HAP-1 (cell line): ENCODE measurements around the gene IAH1.

Experiments used
- DNase-seq, 2 experiments: peaks; one replicate each; pipeline ENCODE4 v3.0.0-alpha.2; 2016 to 2020; ENCODE audit warnings: low spot score in 2 of 2
- H3K27me3 ChIP-seq: fragments of 250-450 bp; sonication (Bioruptor Pico); 2 replicates; pipeline ENCODE4 v1.5.1; 2020; ENCODE audit warnings: low read depth, mild to moderate bottlenecking, moderate library complexity
- H3K36me3 ChIP-seq: fragments of 250-450 bp; sonication (Bioruptor Pico); replicated peaks from 2 replicates; pipeline ENCODE4 v1.5.1; 2020; ENCODE audit warnings: mild to moderate bottlenecking
- H3K4me1 ChIP-seq: fragments of 250-450 bp; sonication (Bioruptor Pico); 2 replicates; pipeline ENCODE4 v1.5.1; 2020; ENCODE audit warnings: mild to moderate bottlenecking
- H3K4me3 ChIP-seq: fragments of 250-450 bp; sonication (Bioruptor Pico); 2 replicates; pipeline ENCODE4 v1.5.1; 2020; ENCODE audit warnings: mild to moderate bottlenecking, moderate library complexity
- H3K9me3 ChIP-seq: fragments of 250-450 bp; sonication (Bioruptor Pico); 2 replicates; pipeline ENCODE4 v1.5.1; 2020; ENCODE audit warnings: mild to moderate bottlenecking, moderate library complexity
- in situ Hi-C: fragments of 300-500 bp; cut with MboI; formaldehyde crosslinking; loops from 3 replicates; pipeline ENCODE4 v1.14.3; 2020; ENCODE audit warnings: low sequenced_read_pairs, inconsistent platforms, mixed read lengths

Gene IAH1

GRCh38 chr2:9474361-9475057 lies at the start of gene IAH1:
Gene IAH1 (plus strand): TSS chr2:9474551. CDS start chr2:9474567, 16 bp downstream.
- peak within 1 kb of the TSS; percentile 21 for H3K4me3 ChIP-seq
- peaks cover 4% of the 10 kb centered on the region for H3K4me1 ChIP-seq
- H3K9me3 ChIP-seq: no peaks in the 10 kb centered on the region
- peaks cover 20% of the 10 kb centered on the region for H3K36me3 ChIP-seq
- no peaks in the 10 kb centered on the region for H3K27me3 ChIP-seq
- in situ Hi-C loops: no loop called here
- DNase-seq: peak in 1 of 2 experiments; percentile 55

- Histone ChIP-seq H3K27me3 (no peaks in the 10 kb centered on the region), H3K9me3 (no peaks in the 10 kb centered on the region), H3K4me1 (peaks cover 6% of the 10 kb centered on the region), H3K4me3 (no peak overlapping the region), H3K36me3 (peaks cover 48% of the 10 kb centered on the region)
- in situ Hi-C loops: no loop called here
- DNase-seq: no peak
These were observed 45.3 kb upstream of the IAH1 start for GRCh38 chr2:9428965-9429577.

DNA sequence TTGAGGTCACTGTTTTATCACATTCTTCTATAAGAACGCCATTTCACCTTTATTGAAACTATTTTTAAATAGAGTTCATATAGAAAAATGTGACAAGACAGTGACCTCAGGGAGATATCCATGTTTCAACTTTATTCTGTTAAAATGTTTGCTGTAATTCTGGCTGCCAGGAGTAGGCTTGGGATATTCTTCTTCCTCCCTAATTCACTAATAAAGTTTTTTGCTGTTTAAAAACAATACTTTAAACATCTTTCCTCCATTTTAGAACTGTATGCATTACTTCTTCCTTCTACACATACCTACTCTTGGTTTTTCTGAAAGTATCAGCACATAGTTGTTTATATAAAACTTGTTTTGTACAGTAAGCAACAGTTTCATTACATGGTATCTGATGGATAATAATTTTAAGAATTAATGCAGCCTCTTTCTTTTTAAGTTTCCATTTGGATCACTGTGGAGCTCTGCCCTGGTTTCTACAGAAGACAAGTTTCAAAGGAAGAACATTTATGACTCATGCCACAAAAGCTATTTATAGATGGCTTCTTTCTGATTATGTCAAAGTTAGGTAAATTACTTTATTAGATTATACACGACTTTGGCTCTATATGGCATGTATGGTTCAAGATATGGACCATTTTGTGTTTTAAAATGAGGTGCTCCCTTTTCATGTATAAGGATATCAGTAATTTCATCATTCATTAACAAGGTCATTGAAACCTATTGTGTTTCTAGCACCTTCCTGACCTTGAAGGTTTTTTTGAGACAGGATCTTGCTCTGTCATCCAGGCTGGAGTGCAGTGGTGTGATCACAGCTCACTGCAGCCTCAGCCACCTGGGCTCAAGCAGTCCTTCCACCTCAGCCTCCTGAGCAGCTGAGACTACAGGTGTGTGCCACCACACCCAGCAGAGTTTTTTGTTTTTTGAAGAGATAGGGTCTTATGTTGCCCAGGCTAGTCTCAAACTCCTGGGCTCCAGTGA lies 43.7 kb upstream of the IAH1 start:
- no peaks in the 10 kb centered on the region for H3K27me3 ChIP-seq
- no peak overlapping the region for H3K4me3 ChIP-seq
- H3K9me3 ChIP-seq: no peaks in the 10 kb centered on the region
- no peaks in the 10 kb centered on the region for H3K4me1 ChIP-seq
- in situ Hi-C loops: no loop called here
- peaks cover 57% of the 10 kb centered on the region for H3K36me3 ChIP-seq
- DNase-seq: no peak

DNA sequence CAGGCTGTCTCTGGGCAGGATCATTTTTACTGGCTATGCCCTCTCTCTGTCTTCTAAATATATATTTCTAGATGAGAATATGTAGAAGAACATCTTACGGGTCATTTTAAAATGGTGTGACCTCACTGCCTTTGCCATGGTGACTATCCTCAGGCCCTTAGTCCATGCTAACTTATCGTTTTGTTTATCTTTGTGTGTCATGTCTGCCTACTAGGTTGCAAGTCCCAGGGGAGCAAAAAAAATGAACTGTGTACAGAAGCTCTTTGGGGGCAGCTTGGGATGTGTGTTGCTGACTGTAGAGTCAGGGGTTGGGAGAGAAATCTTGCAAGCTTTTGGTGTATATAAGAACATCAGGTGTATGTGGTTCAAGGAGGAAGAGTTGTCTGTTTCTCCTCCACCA lies 39.9 kb upstream of the IAH1 start:
- Histone ChIP-seq H3K4me3 (no peak overlapping the region), H3K36me3 (peaks cover 78% of the 10 kb centered on the region), H3K9me3 (no peaks in the 10 kb centered on the region), H3K27me3 (no peaks in the 10 kb centered on the region), H3K4me1 (no peaks in the 10 kb centered on the region)
- DNase-seq: no peak
- in situ Hi-C loops: no loop called here

DNA sequence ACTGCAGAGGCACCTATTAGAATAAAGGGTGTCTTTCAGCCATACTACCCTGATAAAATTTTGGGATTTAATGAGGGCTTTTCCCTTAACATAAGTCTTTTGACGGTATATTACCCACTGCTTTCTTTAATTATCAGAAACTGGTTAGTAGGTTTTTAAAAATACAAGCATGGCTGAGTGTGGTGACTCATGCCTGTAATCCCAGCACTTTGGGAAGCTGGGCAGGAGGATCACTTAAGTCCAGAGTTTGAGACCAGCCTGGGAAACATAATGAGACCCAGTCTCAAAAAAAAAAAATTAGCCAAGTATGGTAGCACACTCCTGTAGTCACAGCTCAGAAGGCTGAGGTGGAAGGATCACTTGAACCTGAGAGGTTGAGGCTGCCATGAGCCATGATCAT lies 34.8 kb upstream of the IAH1 start:
- Histone ChIP-seq H3K4me3 (no peak overlapping the region), H3K27me3 (no peaks in the 10 kb centered on the region), H3K36me3 (peaks cover 82% of the 10 kb centered on the region), H3K4me1 (peaks cover 5% of the 10 kb centered on the region; the same call in 1 of the 2 replicates), H3K9me3 (no peaks in the 10 kb centered on the region)
- DNase-seq: no peak
- in situ Hi-C loops: no loop called here

DNA sequence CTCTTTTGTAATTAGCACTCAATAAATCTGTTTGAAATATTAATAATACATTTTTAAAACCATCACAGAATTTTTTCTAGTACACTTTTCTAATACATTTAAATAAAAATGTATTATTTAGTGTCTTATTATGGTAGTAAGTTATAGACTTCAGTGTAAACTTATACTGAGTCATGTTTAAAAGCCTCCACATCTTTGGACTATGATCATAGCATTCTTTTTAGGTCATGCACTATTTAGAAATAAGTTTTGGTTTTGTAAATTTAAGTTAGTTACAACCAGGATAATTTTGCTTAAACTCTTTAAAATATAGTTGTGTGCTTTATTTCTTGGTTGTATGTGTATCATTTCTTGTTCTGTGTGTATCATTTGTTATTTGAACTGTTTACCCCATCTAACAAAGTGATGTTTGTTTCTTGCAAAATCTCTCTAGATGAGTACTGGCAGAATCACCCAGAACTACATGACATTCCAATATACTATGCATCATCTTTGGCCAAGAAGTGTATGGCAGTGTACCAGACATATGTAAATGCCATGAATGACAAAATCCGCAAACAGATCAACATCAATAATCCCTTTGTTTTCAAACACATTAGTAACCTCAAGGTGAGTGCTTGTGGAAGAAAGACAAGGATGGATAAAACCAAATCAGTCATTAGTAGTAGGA lies 34.2 kb upstream of the IAH1 start:
- peaks cover 5% of the 10 kb centered on the region; the same call in 1 of the 2 replicates for H3K4me1 ChIP-seq
- no peaks in the 10 kb centered on the region for H3K9me3 ChIP-seq
- DNase-seq: no peak
- in situ Hi-C loops: no loop called here
- no peak overlapping the region for H3K4me3 ChIP-seq
- H3K27me3 ChIP-seq: no peaks in the 10 kb centered on the region
- peaks cover 82% of the 10 kb centered on the region for H3K36me3 ChIP-seq

GRCh38 chr2:9441556-9441955 lies 32.8 kb upstream of the IAH1 start:
- in situ Hi-C loops: no loop called here
- peaks cover 82% of the 10 kb centered on the region for H3K36me3 ChIP-seq
- DNase-seq: peak in 1 of 2 experiments; percentile 35

DNA sequence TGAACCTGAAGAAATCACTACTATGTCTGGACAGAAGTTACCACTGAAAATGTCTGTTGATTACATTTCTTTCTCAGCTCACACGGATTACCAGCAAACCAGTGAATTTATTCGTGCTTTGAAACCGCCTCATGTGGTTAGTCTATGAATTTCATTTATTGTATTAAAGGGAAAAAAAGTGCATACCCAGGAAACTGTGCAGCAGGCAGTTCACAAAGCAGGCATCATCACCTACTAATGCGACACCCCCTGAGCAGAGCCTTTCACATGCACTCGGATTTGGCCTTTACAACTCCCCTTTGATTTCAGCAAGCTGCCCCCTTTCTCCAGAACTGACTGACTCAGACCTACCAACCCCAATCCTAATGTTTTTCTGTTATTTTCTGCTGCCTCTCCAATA lies 30.8 kb upstream of the IAH1 start:
- Histone ChIP-seq H3K36me3 (peaks cover 67% of the 10 kb centered on the region), H3K27me3 (no peaks in the 10 kb centered on the region), H3K9me3 (no peaks in the 10 kb centered on the region), H3K4me1 (peaks cover 5% of the 10 kb centered on the region; the same call in 1 of the 2 replicates), H3K4me3 (no peak overlapping the region)
- DNase-seq: no peak
- in situ Hi-C loops: no loop called here

More at GRCh38 chr2:9441556-9441955, 32.8 kb upstream of the IAH1 start:
- H3K4me3 ChIP-seq: no peak overlapping the region
- H3K4me1 ChIP-seq: peaks cover 5% of the 10 kb centered on the region; the same call in 1 of the 2 replicates
- H3K27me3 ChIP-seq: no peaks in the 10 kb centered on the region
- H3K9me3 ChIP-seq: no peaks in the 10 kb centered on the region

GRCh38 chr2:9445089-9445488 lies 29.3 kb upstream of the IAH1 start:
- Histone ChIP-seq H3K4me3 (no peak overlapping the region), H3K4me1 (peaks cover 5% of the 10 kb centered on the region; the same call in 1 of the 2 replicates), H3K27me3 (no peaks in the 10 kb centered on the region), H3K36me3 (peaks cover 67% of the 10 kb centered on the region), H3K9me3 (no peaks in the 10 kb centered on the region)
- no peak for DNase-seq
- in situ Hi-C loops: no loop called here

GRCh38 chr2:9451231-9451630 lies 23.1 kb upstream of the IAH1 start:
- in situ Hi-C loops: no loop called here
- H3K36me3 ChIP-seq: peaks cover 42% of the 10 kb centered on the region

DNA sequence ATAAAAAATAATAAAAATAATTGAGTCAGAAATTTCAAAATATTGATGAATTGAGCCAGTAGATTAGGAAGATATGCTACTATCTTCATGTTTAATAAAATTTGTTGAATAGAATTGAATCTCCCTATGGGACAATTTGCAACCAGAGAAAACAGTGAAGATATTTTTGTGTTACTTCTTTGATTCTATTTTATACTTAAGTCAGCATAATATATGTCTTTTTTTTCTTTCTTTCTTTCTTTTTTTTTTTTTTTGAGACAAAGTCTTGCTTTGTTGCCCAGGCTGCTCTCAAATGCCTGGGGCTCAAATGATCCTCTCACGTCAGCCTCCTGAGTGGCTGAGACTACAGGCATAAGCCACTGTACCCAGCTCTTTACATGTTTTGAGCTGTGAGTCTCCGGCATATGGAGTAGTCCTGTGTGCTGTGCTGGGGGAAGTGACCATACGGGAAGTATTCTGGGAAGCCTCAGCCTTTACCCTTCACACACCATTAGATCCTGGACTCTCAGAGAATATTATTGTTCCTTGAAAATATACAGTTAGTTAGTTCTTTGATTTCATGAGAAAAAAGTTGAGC lies 13.8 kb upstream of the IAH1 start:
- no peak for DNase-seq
- in situ Hi-C loops: no loop called here
- H3K36me3 ChIP-seq: peaks cover 44% of the 10 kb centered on the region
- H3K4me3 ChIP-seq: no peak overlapping the region
- no peaks in the 10 kb centered on the region for H3K9me3 ChIP-seq
- no peaks in the 10 kb centered on the region for H3K27me3 ChIP-seq
- H3K4me1 ChIP-seq: no peaks in the 10 kb centered on the region

More at GRCh38 chr2:9451231-9451630, 23.1 kb upstream of the IAH1 start:
- no peak overlapping the region for H3K4me3 ChIP-seq
- no peaks in the 10 kb centered on the region for H3K9me3 ChIP-seq
- no peaks in the 10 kb centered on the region for H3K4me1 ChIP-seq
- no peaks in the 10 kb centered on the region for H3K27me3 ChIP-seq
- no peak for DNase-seq

DNA sequence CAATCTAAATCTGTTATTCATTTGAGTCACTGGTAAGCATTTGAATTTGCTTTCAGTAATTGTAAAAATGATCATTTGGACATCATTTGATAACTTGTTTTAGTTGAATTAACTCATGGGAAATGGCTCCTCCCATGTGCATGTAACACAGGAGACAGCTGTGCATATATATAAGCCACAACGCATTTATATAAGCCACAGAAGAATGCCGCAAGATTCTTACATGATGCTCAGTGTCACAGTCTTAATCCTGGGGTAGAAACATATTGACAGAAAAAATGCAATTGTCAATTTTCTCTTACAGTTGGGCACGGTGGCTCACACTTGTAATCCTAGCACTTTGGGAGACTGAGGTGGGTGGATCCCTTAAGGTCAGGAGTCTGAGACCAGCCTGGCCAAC lies 13.3 kb upstream of the IAH1 start:
- Histone ChIP-seq H3K9me3 (no peaks in the 10 kb centered on the region), H3K27me3 (no peaks in the 10 kb centered on the region), H3K4me3 (no peak overlapping the region), H3K4me1 (no peaks in the 10 kb centered on the region), H3K36me3 (peaks cover 47% of the 10 kb centered on the region)
- DNase-seq: no peak
- in situ Hi-C loops: no loop called here

GRCh38 chr2:9462313-9462712 lies 12.0 kb upstream of the IAH1 start:
- no peak for DNase-seq
- H3K36me3 ChIP-seq: peaks cover 40% of the 10 kb centered on the region
- H3K27me3 ChIP-seq: no peaks in the 10 kb centered on the region
- H3K4me3 ChIP-seq: no peak overlapping the region
- H3K9me3 ChIP-seq: no peaks in the 10 kb centered on the region
- no peaks in the 10 kb centered on the region for H3K4me1 ChIP-seq
- in situ Hi-C loops: no loop called here
